ENCODE data around the gene OR6C76. TPM values are rescaled to one million over a fixed set of nuclear protein-coding genes. Genes with fewer than 3 reads are reported as not detected.
"Not testable (repeated sequence)": the region's sequence is repeated elsewhere in the genome, so short reads cannot be mapped to it uniquely, and the experiment has no call there.

The OR6C76 gene
- total RNA-seq, 4 donors from 2014 or later: not detected

- Histone ChIP-seq H3K27me3 (peaks cover 10% of the 10 kb centered on the region), H3K4me1 (no peaks in the 10 kb centered on the region), H3K9me3 (peaks cover 0 to 3% (median 0%) of the 10 kb centered on the region in 3 donors), H3K4me3 (no peak overlapping the region), H3K27ac (no peak overlapping the region), H3K36me3 (no peaks in the 10 kb centered on the region)
- WGBS, 2 donors (ENCODE audit: low coverage in 1 of 2): 100% methylated on average over 1 of the region's 2 CpGs
- TF ChIP-seq POLR2AphosphoS5 (IDR thresholded peaks at IDR 0.05): no peak
- no peak for TF ChIP-seq EP300 (IDR thresholded peaks at IDR 0.05)
- TF ChIP-seq CTCF (IDR thresholded peaks at IDR 0.05): no peak
- TF ChIP-seq POLR2A (IDR thresholded peaks at IDR 0.05): no peak
- no peak for ATAC-seq
Measured at GRCh38 chr12:55420307-55420962, 5.6 kb upstream of the OR6C76 start.

GRCh38 chr12:55428331-55429243, 2.5 kb downstream of the OR6C76 start:
- no peaks in the 10 kb centered on the region for H3K4me1 ChIP-seq
- no peak for TF ChIP-seq CTCF (IDR thresholded peaks at IDR 0.05)
- no peak for TF ChIP-seq EP300 (IDR thresholded peaks at IDR 0.05)
- TF ChIP-seq POLR2A (IDR thresholded peaks at IDR 0.05): no peak
- TF ChIP-seq POLR2AphosphoS5 (IDR thresholded peaks at IDR 0.05): no peak

DNA sequence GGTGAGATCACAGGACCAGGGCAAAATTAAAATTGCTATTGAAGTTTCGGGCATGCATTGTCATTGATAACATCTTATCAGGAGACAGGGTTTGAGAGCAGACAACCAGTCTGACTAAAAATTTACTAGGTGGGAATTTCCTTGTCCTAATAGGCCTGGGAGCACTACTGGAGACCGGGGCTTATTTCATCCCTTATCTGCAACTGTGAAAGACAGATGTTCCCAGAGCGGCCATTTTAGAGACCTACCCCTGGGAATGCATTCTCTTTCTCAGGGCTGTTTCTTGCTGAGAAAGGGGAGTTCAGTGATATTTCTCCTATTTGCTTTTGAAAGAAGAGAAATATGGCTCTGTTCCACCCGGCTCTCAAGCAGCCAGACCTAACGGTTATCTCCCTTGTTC, 15.2 kb downstream of the OR6C76 start:
- H3K4me3 ChIP-seq, H3K27me3 ChIP-seq, H3K27ac ChIP-seq, ATAC-seq, H3K4me1 ChIP-seq, H3K36me3 ChIP-seq: not testable (repeated sequence)
- peaks cover 0 to 18% (median 0%) of the 10 kb centered on the region in 3 donors for H3K9me3 ChIP-seq
- 72 to 85% methylated on average over 4 to 5 of the region's 5 CpGs for WGBS, 2 donors (ENCODE audit: low coverage in 1 of 2)

More at GRCh38 chr12:55428331-55429243, 2.5 kb downstream of the OR6C76 start:
- ATAC-seq: no peak
- Histone ChIP-seq H3K9me3 (no peaks in the 10 kb centered on the region), H3K27me3 (no peaks in the 10 kb centered on the region), H3K27ac (no peak overlapping the region), H3K4me3 (no peak overlapping the region), H3K36me3 (no peaks in the 10 kb centered on the region)
- 7 to 32% methylated on average over 1 of the region's 1 CpG for WGBS, 2 donors (ENCODE audit: low coverage in 1 of 2)

- Histone ChIP-seq H3K27me3 (no peaks in the 10 kb centered on the region), H3K4me1 (no peaks in the 10 kb centered on the region), H3K27ac (no peak within 1 kb of the TSS), H3K4me3 (no peak within 1 kb of the TSS), H3K9me3 (peaks cover 0 to 18% (median 0%) of the 10 kb centered on the region in 3 donors), H3K36me3 (no peaks in the 10 kb centered on the region)
- WGBS, 2 donors (ENCODE audit: low coverage in 1 of 2): 64 to 70% methylated on average over 2 of the region's 2 CpGs
- no peak for ATAC-seq
- no peak for TF ChIP-seq CTCF (IDR thresholded peaks at IDR 0.05)
Measured at GRCh38 chr12:55443776-55444175, 17.7 kb downstream of the OR6C76 start, which contains the start of gene OR6C2. Gene OR6C2 (plus strand): TSS chr12:55444076. CDS start chr12:55452214, 8,138 bp downstream.

GRCh38 chr12:55445357-55445756, 19.3 kb downstream of the OR6C76 start:
- H3K9me3 ChIP-seq: peaks cover 0 to 15% (median 0%) of the 10 kb centered on the region in 3 donors
- WGBS, 2 donors (ENCODE audit: low coverage in 1 of 2): 86 to 100% methylated on average over 1 of the region's 1 CpG
- no peak overlapping the region for H3K27ac ChIP-seq
- H3K27me3 ChIP-seq: no peaks in the 10 kb centered on the region
- no peak for TF ChIP-seq POLR2AphosphoS5 (IDR thresholded peaks at IDR 0.05)
- no peaks in the 10 kb centered on the region for H3K4me1 ChIP-seq
- no peak overlapping the region for H3K4me3 ChIP-seq
- H3K36me3 ChIP-seq: no peaks in the 10 kb centered on the region
- no peak for ATAC-seq
